Right atrium auricular region (tissue), 2 donors: Measurements from ENCODE around the gene CNTROB. TPM values are rescaled to one million over a fixed set of nuclear protein-coding genes. Genes with fewer than 3 reads are reported as not detected.

Experiments
- DNase-seq: peaks from one replicate; pipeline ENCODE4 v3.0.0-alpha.2; 2019; ENCODE audit warnings: low spot score
- H3K27ac ChIP-seq, 2 donors: fragments of 200-600 bp; sonication (generic); 1 replicate in 1 of 2; 2 replicates in 1 of 2; pipeline ENCODE4 v1.5.1; 2016 to 2019
- H3K27me3 ChIP-seq, 2 donors: fragments of 200-600 bp; sonication (generic); one replicate each; pipeline versions ENCODE4 v1.5.1 to v1.6.0; 2017 to 2019
- H3K36me3 ChIP-seq: fragments of 200-600 bp; sonication (generic); one replicate; pipeline ENCODE4 v1.5.1; 2016
- H3K4me1 ChIP-seq, 2 donors: fragments of 200-600 bp; sonication (generic); one replicate each; pipeline versions ENCODE4 v1.5.1 to v1.6.0; 2017 to 2019
- H3K4me3 ChIP-seq, 2 donors: fragments of 200-600 bp; sonication (generic); 1 replicate in 1 of 2; 2 replicates in 1 of 2; pipeline ENCODE4 v1.5.1; 2017 to 2019; ENCODE audit warnings: mild to moderate bottlenecking in 1 of 2, moderate library complexity in 1 of 2
- H3K9me3 ChIP-seq, 2 donors: fragments of 200-600 bp; sonication (generic); one replicate each; pipeline ENCODE4 v1.5.1; 2019
- total RNA-seq, 2 donors: library from RNA; depleted of rRNA; stranded (reverse); fragments of >200 nt; gene quantifications; one replicate each; pipeline ENCODE4 v1.1.0, GENCODE V29; 2016
- TF ChIP-seq, protein P1 (sequence below), 2 donors: fragments of 200-600 bp; sonication (generic); IDR thresholded peaks; one replicate each; pipeline ENCODE4 v1.5.1; 2019; ENCODE audit warnings: antibody characterized with exemption in 2 of 2

The CNTROB gene
- total RNA-seq, 2 donors from 2014 or later: 4.6 to 8.3 TPM

- H3K4me3 ChIP-seq: no peak overlapping the region
- H3K27me3 ChIP-seq: no peaks in the 10 kb centered on the region
- TF ChIP-seq, protein P1, sequence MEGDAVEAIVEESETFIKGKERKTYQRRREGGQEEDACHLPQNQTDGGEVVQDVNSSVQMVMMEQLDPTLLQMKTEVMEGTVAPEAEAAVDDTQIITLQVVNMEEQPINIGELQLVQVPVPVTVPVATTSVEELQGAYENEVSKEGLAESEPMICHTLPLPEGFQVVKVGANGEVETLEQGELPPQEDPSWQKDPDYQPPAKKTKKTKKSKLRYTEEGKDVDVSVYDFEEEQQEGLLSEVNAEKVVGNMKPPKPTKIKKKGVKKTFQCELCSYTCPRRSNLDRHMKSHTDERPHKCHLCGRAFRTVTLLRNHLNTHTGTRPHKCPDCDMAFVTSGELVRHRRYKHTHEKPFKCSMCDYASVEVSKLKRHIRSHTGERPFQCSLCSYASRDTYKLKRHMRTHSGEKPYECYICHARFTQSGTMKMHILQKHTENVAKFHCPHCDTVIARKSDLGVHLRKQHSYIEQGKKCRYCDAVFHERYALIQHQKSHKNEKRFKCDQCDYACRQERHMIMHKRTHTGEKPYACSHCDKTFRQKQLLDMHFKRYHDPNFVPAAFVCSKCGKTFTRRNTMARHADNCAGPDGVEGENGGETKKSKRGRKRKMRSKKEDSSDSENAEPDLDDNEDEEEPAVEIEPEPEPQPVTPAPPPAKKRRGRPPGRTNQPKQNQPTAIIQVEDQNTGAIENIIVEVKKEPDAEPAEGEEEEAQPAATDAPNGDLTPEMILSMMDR (IDR thresholded peaks at IDR 0.05): no peak
- peaks cover 0 to 4% of the 10 kb centered on the region in 2 donors for H3K4me1 ChIP-seq
- no peak overlapping the region for H3K27ac ChIP-seq
- H3K36me3 ChIP-seq: no peaks in the 10 kb centered on the region
- no peak for DNase-seq
- H3K9me3 ChIP-seq: no peaks in the 10 kb centered on the region
These were observed 52.9 kb downstream of the CNTROB start for GRCh38 chr17:7984904-7985303.

GRCh38 chr17:7987112-7987893 lies 55.3 kb downstream of the CNTROB start:
- no peaks in the 10 kb centered on the region for H3K9me3 ChIP-seq
- H3K4me3 ChIP-seq: no peak overlapping the region
- H3K36me3 ChIP-seq: no peaks in the 10 kb centered on the region
- DNase-seq: no peak
- no peaks in the 10 kb centered on the region for H3K27me3 ChIP-seq
- H3K4me1 ChIP-seq: peaks cover 0 to 11% of the 10 kb centered on the region in 2 donors
- TF ChIP-seq, protein P1 (IDR thresholded peaks at IDR 0.05): no peak
- no peak overlapping the region for H3K27ac ChIP-seq

DNA sequence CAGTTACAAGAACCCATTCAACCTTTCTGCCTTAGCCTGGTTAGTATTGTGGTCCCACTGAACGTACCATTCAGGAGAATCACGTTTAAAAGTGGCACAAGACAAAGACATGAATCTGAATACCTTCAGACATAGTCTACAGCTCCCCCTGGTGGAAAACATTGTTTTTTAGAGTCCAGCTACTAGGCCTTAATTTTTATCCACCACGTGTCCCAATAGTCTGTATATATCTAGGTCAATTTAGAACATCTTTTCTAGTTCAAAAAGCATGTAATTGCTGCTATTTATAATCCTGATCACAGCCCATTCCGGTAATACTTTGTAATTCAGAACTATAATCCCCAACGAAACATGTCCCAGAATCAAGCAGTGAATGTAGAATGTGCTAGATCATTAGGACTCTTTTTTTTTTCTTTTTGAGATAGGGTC lies 56.8 kb downstream of the CNTROB start:
- no peak overlapping the region for H3K27ac ChIP-seq
- H3K4me3 ChIP-seq: no peak overlapping the region
- H3K4me1 ChIP-seq: peaks cover 0 to 11% of the 10 kb centered on the region in 2 donors
- no peaks in the 10 kb centered on the region for H3K27me3 ChIP-seq
- TF ChIP-seq, protein P1 (IDR thresholded peaks at IDR 0.05): peak; percentile 71 to 77
- H3K36me3 ChIP-seq: no peaks in the 10 kb centered on the region
- H3K9me3 ChIP-seq: no peaks in the 10 kb centered on the region
- DNase-seq: no peak

DNA sequence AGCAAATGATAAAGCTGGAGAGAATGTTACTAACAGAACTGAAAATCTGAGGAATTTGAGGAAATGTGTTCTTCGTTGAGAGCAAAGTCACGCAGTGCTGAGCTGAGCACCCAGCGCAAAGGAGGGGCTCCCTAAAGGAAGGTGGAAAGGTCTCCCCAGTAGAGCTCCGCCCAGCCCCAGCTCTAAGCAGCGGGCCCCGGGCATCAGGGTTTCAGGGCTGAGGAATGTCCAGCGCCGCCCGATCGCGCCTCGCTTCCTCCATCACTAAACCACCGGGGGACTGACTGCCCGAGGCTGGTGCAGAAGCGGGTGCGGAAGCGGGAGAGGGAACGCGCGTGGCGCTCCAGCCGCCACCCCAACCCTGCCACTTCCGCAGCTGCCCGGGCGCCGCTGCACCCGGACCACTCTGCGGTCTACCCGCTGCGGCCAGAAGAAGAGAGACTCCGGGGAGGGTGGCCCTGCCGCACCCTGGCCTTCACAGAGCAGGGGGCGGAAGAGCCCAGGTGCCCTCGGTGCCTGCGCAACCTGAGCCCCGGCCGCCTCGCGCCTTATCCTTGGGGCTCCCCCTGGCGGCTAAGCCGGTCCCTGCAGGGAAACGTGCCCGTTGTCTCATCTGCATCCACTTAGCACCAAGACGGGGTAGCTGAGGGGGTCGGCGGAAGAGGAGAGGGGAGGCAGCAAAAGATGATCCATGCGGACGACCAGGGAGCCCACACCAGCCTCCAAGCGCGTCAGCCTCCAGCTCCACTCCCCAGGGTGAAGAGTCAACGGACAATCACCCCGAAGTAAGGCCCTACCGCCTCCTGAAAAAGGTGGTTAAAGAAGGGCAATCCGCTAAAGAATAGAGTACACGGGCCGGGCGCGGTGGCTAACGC lies 58.0 kb downstream of the CNTROB start:
- H3K27me3 ChIP-seq: no peaks in the 10 kb centered on the region
- H3K36me3 ChIP-seq: no peaks in the 10 kb centered on the region
- no peaks in the 10 kb centered on the region for H3K9me3 ChIP-seq
- peak overlapping the region in 1 of 2 donors; percentile 60 for H3K27ac ChIP-seq
- peaks cover 0 to 11% of the 10 kb centered on the region in 2 donors for H3K4me1 ChIP-seq
- TF ChIP-seq, protein P1 (IDR thresholded peaks at IDR 0.05): peak; percentile 96 to 98
- DNase-seq: peak; percentile 86
- peak overlapping the region; percentile 42 to 64 for H3K4me3 ChIP-seq

GRCh38 chr17:7992516-7992915 lies 60.5 kb downstream of the CNTROB start:
- Histone ChIP-seq H3K27ac (no peak overlapping the region), H3K9me3 (no peaks in the 10 kb centered on the region), H3K4me3 (no peak overlapping the region), H3K4me1 (peaks cover 0 to 19% of the 10 kb centered on the region in 2 donors), H3K27me3 (no peaks in the 10 kb centered on the region), H3K36me3 (no peaks in the 10 kb centered on the region)
- DNase-seq: no peak
- TF ChIP-seq, protein P1 (IDR thresholded peaks at IDR 0.05): no peak
